SU-DHL-6 (cell line): ENCODE results near the gene CCNI2.

Experiments used
- H2AFZ ChIP-seq: fragments of 200-600 bp; sonication (generic); 2 replicates; pipeline ENCODE4 v1.6.1; 2014; ENCODE audit warnings: low read depth, mild to moderate bottlenecking, moderate library complexity, mixed read lengths, antibody characterized with exemption, low read length; ENCODE audit not compliant: severe bottlenecking
- H3F3A ChIP-seq: fragments of 200-600 bp; shearing (Covaris generic); 2 replicates; pipeline ENCODE4 v1.6.0; 2016; ENCODE audit warnings: antibody characterized with exemption, mild to moderate bottlenecking; ENCODE audit not compliant: insufficient read depth
- H3K27ac ChIP-seq: fragments of 200-600 bp; sonication (generic); 2 replicates; pipeline ENCODE4 v1.5.1; 2016; ENCODE audit warnings: low read depth, mild to moderate bottlenecking, low read length, moderate library complexity, mixed read lengths
- H3K27me3 ChIP-seq: fragments of 200-600 bp; sonication (generic), shearing (Covaris generic); 2 replicates; pipeline ENCODE4 v1.6.0; 2014; ENCODE audit warnings: mild to moderate bottlenecking, low read length
- H3K36me3 ChIP-seq: fragments of 200-600 bp; sonication (generic); 2 replicates; pipeline ENCODE4 v1.6.1; 2014; ENCODE audit warnings: mild to moderate bottlenecking, low read length, mixed read lengths
- H3K4me2 ChIP-seq: fragments of 300-600, 200-600 bp; shearing (Covaris generic), sonication (generic); 2 replicates; pipeline ENCODE4 v1.6.0; 2014; ENCODE audit warnings: low read length, low read depth, mild to moderate bottlenecking; ENCODE audit not compliant: poor library complexity, severe bottlenecking
- H3K4me3 ChIP-seq: fragments of 200-600 bp; sonication (generic); 2 replicates; pipeline ENCODE4 v1.5.1; 2014; ENCODE audit warnings: antibody characterized with exemption, low read length, mild to moderate bottlenecking, mixed read lengths; ENCODE audit not compliant: insufficient read depth, poor library complexity, severe bottlenecking
- H3K79me2 ChIP-seq: fragments of 200-600 bp; sonication (generic); 2 replicates; pipeline ENCODE4 v1.6.1; 2014; ENCODE audit warnings: mild to moderate bottlenecking, low read length, moderate library complexity; ENCODE audit not compliant: insufficient read depth
- H3K9ac ChIP-seq: fragments of 200-600 bp; sonication (generic); 2 replicates; pipeline ENCODE4 v1.7.0; 2014; ENCODE audit warnings: mild to moderate bottlenecking, low read length
- H3K9me2 ChIP-seq: fragments of 200-600 bp; sonication (generic); replicated peaks from 2 replicates; pipeline ENCODE4 v1.6.1; 2014; ENCODE audit warnings: low read length; ENCODE audit not compliant: insufficient read depth
- H3K9me3 ChIP-seq: fragments of 200-600 bp; sonication (generic); 2 replicates; pipeline ENCODE4 v1.6.1; 2014; ENCODE audit warnings: low read length, mixed read lengths; ENCODE audit not compliant: insufficient read depth
- H4K20me1 ChIP-seq: fragments of 200-600 bp; sonication (generic); 2 replicates; pipeline ENCODE4 v1.6.1; 2014; ENCODE audit warnings: low read depth, mild to moderate bottlenecking, antibody characterized with exemption, low read length, moderate library complexity, mixed read lengths
- CTCF ChIP-seq: fragments of 200-600 bp; sonication (generic); IDR thresholded peaks from one replicate; pipeline ENCODE4 v1.5.1; 2017; ENCODE audit warnings: antibody characterized with exemption, mild to moderate bottlenecking, low read length, moderate library complexity; ENCODE audit not compliant: insufficient read depth, poor library complexity, severe bottlenecking
- EZH2phosphoT487 ChIP-seq: fragments of 200-600 bp; sonication (generic), shearing (Covaris generic); conservative IDR thresholded peaks from 2 replicates; pipeline ENCODE4 v1.6.1; 2018; ENCODE audit warnings: mild to moderate bottlenecking, antibody characterized with exemption, low read length, moderate library complexity, mixed read lengths

CCNI2 gene

GRCh38 chr5:132780577-132780976 lies 33.4 kb downstream of the CCNI2 start:
- TF ChIP-seq CTCF, result no peak
- TF ChIP-seq EZH2phosphoT487, result no peak
- H3K79me2 ChIP-seq, result no peaks in the 10 kb centered on the region
- no peaks in the 10 kb centered on the region for H3K36me3 ChIP-seq
- H3K9me3 ChIP-seq, result no peaks in the 10 kb centered on the region
- H3F3A ChIP-seq, result no peaks in the 10 kb centered on the region
- no peak overlapping the region for H2AFZ ChIP-seq
- no peak overlapping the region for H3K4me2 ChIP-seq
- no peaks in the 10 kb centered on the region for H4K20me1 ChIP-seq
- H3K9me2 ChIP-seq, result no peaks in the 10 kb centered on the region
- no peak overlapping the region for H3K27ac ChIP-seq
- no peaks in the 10 kb centered on the region for H3K27me3 ChIP-seq
- H3K9ac ChIP-seq, result no peak overlapping the region
- H3K4me3 ChIP-seq, result no peak overlapping the region

GRCh38 chr5:132781029-132781428 lies 33.8 kb downstream of the CCNI2 start:
- Histone ChIP-seq H4K20me1 (no peaks in the 10 kb centered on the region), H3K4me2 (no peak overlapping the region), H3K27ac (no peak overlapping the region), H3F3A (no peaks in the 10 kb centered on the region), H2AFZ (no peak overlapping the region), H3K9ac (no peak overlapping the region), H3K27me3 (no peaks in the 10 kb centered on the region), H3K9me2 (no peaks in the 10 kb centered on the region), H3K9me3 (no peaks in the 10 kb centered on the region), H3K79me2 (no peaks in the 10 kb centered on the region), H3K36me3 (no peaks in the 10 kb centered on the region), H3K4me3 (no peak overlapping the region)
- TF ChIP-seq CTCF (no peak), EZH2phosphoT487 (no peak)

DNA sequence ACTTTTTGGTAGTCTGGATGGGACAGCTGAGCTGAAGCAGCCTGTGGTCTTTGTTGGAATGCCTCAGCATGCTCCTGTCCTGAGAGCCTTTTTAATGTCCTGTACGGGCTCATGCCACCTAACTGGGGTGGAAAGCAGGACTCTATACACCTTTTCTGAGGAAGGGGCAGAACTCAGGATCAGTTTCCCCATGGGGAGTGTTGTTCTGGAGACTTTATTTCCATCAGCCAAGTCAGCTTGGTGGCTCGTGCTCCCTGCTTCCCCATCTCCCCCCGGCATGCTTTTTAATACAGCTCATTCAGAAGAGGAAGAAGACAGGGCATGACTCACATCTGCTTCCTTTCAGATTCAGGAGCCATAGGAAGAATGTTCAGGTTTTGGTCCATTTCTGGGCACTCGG lies 34.9 kb downstream of the CCNI2 start:
- Histone ChIP-seq H3K36me3 (no peaks in the 10 kb centered on the region), H3K9ac (no peak overlapping the region), H3K4me3 (no peak overlapping the region), H3K9me2 (no peaks in the 10 kb centered on the region), H3K27me3 (no peaks in the 10 kb centered on the region), H3F3A (no peaks in the 10 kb centered on the region), H2AFZ (no peak overlapping the region), H3K9me3 (no peaks in the 10 kb centered on the region), H4K20me1 (no peaks in the 10 kb centered on the region), H3K4me2 (no peak overlapping the region), H3K27ac (no peak overlapping the region), H3K79me2 (no peaks in the 10 kb centered on the region)
- TF ChIP-seq CTCF (no peak), EZH2phosphoT487 (no peak)

DNA sequence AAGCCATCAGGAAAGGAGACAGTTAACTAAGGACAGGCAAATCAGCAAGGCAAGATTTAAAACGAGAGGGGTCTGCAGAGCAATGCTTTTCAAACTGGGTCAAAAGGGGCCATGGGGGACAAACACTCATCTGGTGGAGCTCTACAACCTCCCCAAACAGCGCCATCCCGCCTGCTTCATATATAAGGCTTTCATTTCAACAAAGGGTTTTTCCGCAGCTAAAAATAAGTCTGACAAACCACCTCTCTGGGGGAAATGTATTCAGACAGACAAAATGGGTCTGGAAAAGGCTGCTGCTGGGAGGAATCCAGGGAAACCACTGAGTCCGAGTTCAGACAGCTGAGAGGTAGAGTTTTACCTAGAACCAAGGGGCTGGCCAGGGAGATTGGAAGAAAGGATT lies 38.1 kb downstream of the CCNI2 start:
- no peaks in the 10 kb centered on the region for H3K79me2 ChIP-seq
- H2AFZ ChIP-seq, result no peak overlapping the region
- no peaks in the 10 kb centered on the region for H3K36me3 ChIP-seq
- H4K20me1 ChIP-seq, result no peaks in the 10 kb centered on the region
- no peak overlapping the region for H3K27ac ChIP-seq
- H3F3A ChIP-seq, result no peaks in the 10 kb centered on the region
- no peaks in the 10 kb centered on the region for H3K9me2 ChIP-seq
- no peak overlapping the region for H3K4me2 ChIP-seq
- H3K27me3 ChIP-seq, result no peaks in the 10 kb centered on the region
- TF ChIP-seq EZH2phosphoT487, result no peak
- no peak for TF ChIP-seq CTCF
- no peak overlapping the region for H3K9ac ChIP-seq
- no peak overlapping the region for H3K4me3 ChIP-seq
- no peaks in the 10 kb centered on the region for H3K9me3 ChIP-seq
